ENCODE results near the gene AFG3L2.

DNA sequence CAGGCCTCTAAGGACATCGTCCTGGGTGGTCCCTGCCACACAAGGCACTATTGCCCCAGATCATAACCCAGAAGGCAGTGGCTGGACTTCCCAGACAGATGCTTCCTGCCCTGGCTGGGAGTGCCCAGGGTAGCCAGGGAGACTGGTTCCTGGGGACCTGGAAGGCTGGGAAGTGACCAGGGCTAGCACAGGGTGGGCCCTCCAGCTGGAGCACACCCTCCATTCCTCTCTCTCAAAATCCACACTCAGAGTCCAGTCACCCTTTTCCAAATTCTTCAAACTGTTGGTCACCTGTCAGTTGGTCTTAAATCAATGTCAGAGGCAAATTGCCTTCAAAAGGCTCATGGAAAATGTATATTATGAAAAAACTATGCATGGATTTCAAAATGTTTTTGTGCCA is 80.6 kb downstream of the AFG3L2 start:
- TF ChIP-seq CTCF (conservative IDR thresholded peaks at IDR 0.05 in 1 of 2, IDR thresholded peaks at IDR 0.05 in 1 of 2; ENCODE audit: extremely low read depth in 1 of 2, insufficient read depth in 1 of 2, low read depth in 1 of 2, low read length in 2 of 2), result no peak
- TF ChIP-seq EZH2 (IDR thresholded peaks at IDR 0.05; ENCODE audit: borderline replicate concordance, low read length), result no peak

All from mammary epithelial cell (primary cell).